Endodermal cell (in vitro differentiated cells): ENCODE measurements around the gene ALOX5AP. TPM values are rescaled to one million over a fixed set of nuclear protein-coding genes. Genes with fewer than 3 reads are reported as not detected.

Experiments
- DNase-seq: peaks from one replicate; pipeline ENCODE4 v3.0.0-alpha.2; 2017
- H3K27ac ChIP-seq: 2 replicates; pipeline ENCODE4 v1.5.1; 2013; ENCODE audit warnings: mild to moderate bottlenecking, low read depth, low read length, moderate library complexity
- H3K27me3 ChIP-seq: 2 replicates; pipeline ENCODE4 v1.6.1; 2013; ENCODE audit warnings: mild to moderate bottlenecking, low read length, moderate library complexity; ENCODE audit not compliant: insufficient read depth, control insufficient read depth, poor library complexity, severe bottlenecking
- H3K36me3 ChIP-seq: 2 replicates; pipeline ENCODE4 v1.7.0; 2013; ENCODE audit warnings: mild to moderate bottlenecking, low read length, moderate library complexity; ENCODE audit not compliant: control insufficient read depth, insufficient read depth
- H3K4me1 ChIP-seq: one replicate; pipeline ENCODE4 v1.7.0; 2013; ENCODE audit warnings: low read length; ENCODE audit not compliant: control insufficient read depth, insufficient read depth
- H3K4me3 ChIP-seq: 2 replicates; pipeline ENCODE4 v1.5.1; 2013; ENCODE audit warnings: mild to moderate bottlenecking, low read length, moderate library complexity
- H3K9ac ChIP-seq: 2 replicates; pipeline ENCODE4 v1.6.1; 2013; ENCODE audit warnings: mild to moderate bottlenecking, low read length, moderate library complexity; ENCODE audit not compliant: poor library complexity, severe bottlenecking; ENCODE audit errors: extremely low read depth
- H3K9me3 ChIP-seq: 2 replicates; pipeline ENCODE4 v1.6.1; 2013; ENCODE audit warnings: mild to moderate bottlenecking, low read length, moderate library complexity; ENCODE audit not compliant: control insufficient read depth
- H3K27ac Mint-ChIP-seq: 2 replicates; pipeline ENCODE4 v1.8.0; 2020; ENCODE audit warnings: mixed read lengths
- H3K27me3 Mint-ChIP-seq: 2 replicates; pipeline ENCODE4 v1.8.0; 2021; ENCODE audit warnings: mild to moderate bottlenecking, mixed read lengths; ENCODE audit not compliant: insufficient read depth
- H3K36me3 Mint-ChIP-seq: 2 replicates; pipeline ENCODE4 v1.8.0; 2020; ENCODE audit warnings: low read depth, mixed read lengths
- H3K4me1 Mint-ChIP-seq: 2 replicates; pipeline ENCODE4 v1.8.0; 2020; ENCODE audit warnings: mixed read lengths
- H3K4me3 Mint-ChIP-seq: 2 replicates; pipeline ENCODE4 v1.8.0; 2020; ENCODE audit warnings: mild to moderate bottlenecking, moderate library complexity, mixed read lengths
- H3K9me3 Mint-ChIP-seq: 2 replicates; pipeline ENCODE4 v1.8.0; 2020; ENCODE audit warnings: mild to moderate bottlenecking, mixed read lengths
- CTCF ChIP-seq: fragments of 200-600 bp; sonication (generic); conservative IDR thresholded peaks from 2 replicates; pipeline ENCODE4 v1.5.0; 2021; ENCODE audit warnings: antibody characterized with exemption, mild to moderate bottlenecking
- WGBS, 2 experiments: methylation state at CpG; one replicate each; pipeline versions ENCODE4 v1.1.5 to v1.1.7; 2013; ENCODE audit warnings: missing lambda C conversion rate in 2 of 2, mixed read lengths in 1 of 2; ENCODE audit not compliant: insufficient coverage in 1 of 2, insufficient read length in 1 of 2; 5-methylcytosine and 5-hydroxymethylcytosine counted together
- total RNA-seq, 2 donors: library from RNA; stranded (reverse); fragmentation: NEBNext Ultra II Directional in 1 of 2; extraction: Animal tissue kit (Norgen Biotek cat#: 25700) in 1 of 2; gene quantifications; 2 replicates in 1 of 2; 3 replicates in 1 of 2; pipeline ENCODE4 v1.2.1, GENCODE V29; 2021

The ALOX5AP gene
- total RNA-seq, 2 donors from 2014 or later, result not detected

GRCh38 chr13:30712536-30713532 lies 22.5 kb upstream of the ALOX5AP start:
- Mint-ChIP-seq H3K4me1 (no peaks in the 10 kb centered on the region), H3K9me3 (no peaks in the 10 kb centered on the region), H3K4me3 (no peak overlapping the region), H3K27ac (no peak overlapping the region), H3K36me3 (no peaks in the 10 kb centered on the region), H3K27me3 (no peaks in the 10 kb centered on the region)
- H3K9ac ChIP-seq, result no peak overlapping the region
- no peak overlapping the region for H3K4me3 ChIP-seq
- H3K27me3 ChIP-seq, result no peaks in the 10 kb centered on the region
- no peak for TF ChIP-seq CTCF
- no peak overlapping the region for H3K27ac ChIP-seq
- H3K4me1 ChIP-seq, result no peaks in the 10 kb centered on the region
- WGBS, 2 experiments, result 89% methylated on average over 8 to 13 of the region's 13 CpGs
- no peaks in the 10 kb centered on the region for H3K36me3 ChIP-seq
- no peaks in the 10 kb centered on the region for H3K9me3 ChIP-seq
- peak; percentile 6 for DNase-seq

GRCh38 chr13:30714629-30715371 lies 20.5 kb upstream of the ALOX5AP start:
- no peak overlapping the region for H3K4me3 ChIP-seq
- Mint-ChIP-seq H3K4me1 (no peaks in the 10 kb centered on the region), H3K4me3 (no peak overlapping the region), H3K27ac (no peak overlapping the region), H3K27me3 (no peaks in the 10 kb centered on the region), H3K36me3 (no peaks in the 10 kb centered on the region), H3K9me3 (no peaks in the 10 kb centered on the region)
- WGBS, 2 experiments, result 94 to 96% methylated on average over 6 to 10 of the region's 10 CpGs
- no peak overlapping the region for H3K9ac ChIP-seq
- no peaks in the 10 kb centered on the region for H3K4me1 ChIP-seq
- no peaks in the 10 kb centered on the region for H3K27me3 ChIP-seq
- no peaks in the 10 kb centered on the region for H3K36me3 ChIP-seq
- TF ChIP-seq CTCF, result no peak
- no peak overlapping the region for H3K27ac ChIP-seq
- no peaks in the 10 kb centered on the region for H3K9me3 ChIP-seq
- DNase-seq, result peak; percentile 18

- no peaks in the 10 kb centered on the region for H3K9me3 ChIP-seq
- no peaks in the 10 kb centered on the region for H3K4me1 Mint-ChIP-seq
- no peak overlapping the region for H3K27ac Mint-ChIP-seq
- 92 to 100% methylated on average over 2 to 4 of the region's 4 CpGs for WGBS, 2 experiments
- TF ChIP-seq CTCF, result no peak
- no peaks in the 10 kb centered on the region for H3K27me3 ChIP-seq
- H3K27me3 Mint-ChIP-seq, result no peaks in the 10 kb centered on the region
- peak; percentile 14 for DNase-seq
- H3K9ac ChIP-seq, result no peak overlapping the region
- no peak overlapping the region for H3K4me3 ChIP-seq
- no peak overlapping the region for H3K4me3 Mint-ChIP-seq
- H3K27ac ChIP-seq, result no peak overlapping the region
- H3K36me3 Mint-ChIP-seq, result no peaks in the 10 kb centered on the region
- no peaks in the 10 kb centered on the region for H3K9me3 Mint-ChIP-seq
- no peaks in the 10 kb centered on the region for H3K36me3 ChIP-seq
- no peaks in the 10 kb centered on the region for H3K4me1 ChIP-seq
These were observed 20.0 kb upstream of the ALOX5AP start for GRCh38 chr13:30715372-30715756.
